Cerebellar nuclear complex (tissue), 1 donor: ENCODE data around the gene BRD2.

Source experiments
- DNase-seq, 2 experiments: peaks; one replicate each; lab custom pipeline; 2025; lab: John Stamatoyannopoulos, UW

BRD2 gene

GRCh38 chr6:32993363-32993973 lies 25.1 kb downstream of the BRD2 start:
- DNase-seq: no peak

GRCh38 chr6:32995448-32995847 lies 27.1 kb downstream of the BRD2 start:
- DNase-seq: no peak

DNA sequence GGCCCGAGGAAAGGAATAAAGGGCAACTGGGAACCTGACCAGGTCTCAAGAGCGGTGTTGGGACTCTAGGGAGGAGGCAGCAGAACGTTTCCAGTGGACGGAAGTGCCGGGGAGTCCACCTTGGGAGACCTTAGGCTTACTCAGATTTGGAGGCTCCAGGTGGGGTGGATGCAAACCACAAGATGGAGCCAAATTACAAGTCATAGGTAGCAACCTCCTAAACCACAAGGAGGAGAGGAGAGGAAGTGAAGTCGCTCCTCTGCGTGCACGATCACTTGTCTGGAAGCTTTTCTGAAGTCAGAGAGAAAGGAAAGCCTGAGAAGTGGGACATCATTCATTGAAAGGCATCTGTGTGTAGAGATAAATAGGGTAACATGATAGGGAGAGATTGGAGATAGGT lies 31.7 kb downstream of the BRD2 start:
- no peak for DNase-seq

DNA sequence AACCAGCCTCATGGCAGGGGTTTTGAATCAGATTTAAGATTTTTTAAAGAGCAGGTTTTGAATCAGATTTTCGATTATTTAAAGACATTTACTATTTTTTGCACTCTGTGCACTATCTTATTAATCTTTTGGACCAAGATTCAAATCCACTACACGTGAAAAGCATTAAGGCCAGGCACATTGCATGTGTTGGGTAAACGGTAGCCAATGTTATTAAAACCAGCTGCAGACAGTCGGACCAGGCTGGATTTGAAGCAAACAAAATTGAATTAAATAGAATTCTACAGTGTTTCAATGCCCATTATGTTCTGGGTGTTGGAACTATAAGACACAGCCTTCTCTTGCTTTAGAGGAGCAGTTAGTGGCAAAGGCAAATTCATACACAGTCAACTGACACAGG lies 33.3 kb downstream of the BRD2 start:
- DNase-seq: no peak

DNA sequence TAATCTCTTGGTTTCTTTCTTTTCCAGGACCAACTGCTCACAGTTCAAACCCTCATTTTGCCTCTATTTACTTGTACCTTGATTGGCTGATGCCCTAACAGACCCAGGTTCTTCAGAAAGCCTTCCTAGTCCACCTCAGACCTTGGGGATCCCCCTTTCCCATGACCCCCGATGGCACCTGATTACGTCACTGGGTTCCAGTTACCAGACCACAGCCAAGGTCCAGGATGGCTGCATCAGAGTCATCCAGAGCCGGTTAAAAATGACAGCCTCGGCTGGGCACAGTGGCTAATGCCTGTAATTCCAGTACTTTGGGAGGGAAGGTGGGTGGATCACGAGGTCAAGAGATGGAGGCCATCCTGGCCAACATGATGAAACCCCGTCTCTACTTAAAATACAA lies 36.5 kb downstream of the BRD2 start:
- no peak for DNase-seq

DNA sequence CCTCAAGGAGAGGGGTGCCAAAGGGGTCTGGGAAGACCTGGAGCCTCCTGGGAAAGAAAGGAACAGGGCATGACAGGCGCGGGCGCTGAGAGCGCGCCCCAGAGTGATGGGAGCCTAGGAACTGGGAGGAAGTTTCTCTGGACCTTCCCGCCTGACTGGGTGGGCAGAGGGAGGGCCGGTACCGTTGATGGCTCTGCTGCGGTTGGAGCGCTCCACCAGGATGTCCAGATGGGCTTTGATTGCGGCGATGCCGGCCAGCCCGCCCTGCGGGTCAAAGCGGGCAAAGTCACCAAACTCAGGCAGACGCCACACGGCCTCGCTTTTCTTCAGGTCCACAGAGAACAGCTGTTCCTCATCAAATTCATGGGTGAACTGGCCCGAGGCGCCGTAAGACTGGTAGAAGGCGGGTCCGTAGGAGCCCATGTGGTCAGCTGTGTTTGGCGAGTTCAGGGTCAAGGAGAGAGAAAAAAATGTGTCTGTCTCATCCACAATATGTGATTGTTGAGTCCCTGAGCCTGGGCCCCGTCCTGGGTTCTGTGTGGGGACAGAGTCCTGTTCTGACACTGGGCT lies 39.5 kb downstream of the BRD2 start:
- no peak for DNase-seq

DNA sequence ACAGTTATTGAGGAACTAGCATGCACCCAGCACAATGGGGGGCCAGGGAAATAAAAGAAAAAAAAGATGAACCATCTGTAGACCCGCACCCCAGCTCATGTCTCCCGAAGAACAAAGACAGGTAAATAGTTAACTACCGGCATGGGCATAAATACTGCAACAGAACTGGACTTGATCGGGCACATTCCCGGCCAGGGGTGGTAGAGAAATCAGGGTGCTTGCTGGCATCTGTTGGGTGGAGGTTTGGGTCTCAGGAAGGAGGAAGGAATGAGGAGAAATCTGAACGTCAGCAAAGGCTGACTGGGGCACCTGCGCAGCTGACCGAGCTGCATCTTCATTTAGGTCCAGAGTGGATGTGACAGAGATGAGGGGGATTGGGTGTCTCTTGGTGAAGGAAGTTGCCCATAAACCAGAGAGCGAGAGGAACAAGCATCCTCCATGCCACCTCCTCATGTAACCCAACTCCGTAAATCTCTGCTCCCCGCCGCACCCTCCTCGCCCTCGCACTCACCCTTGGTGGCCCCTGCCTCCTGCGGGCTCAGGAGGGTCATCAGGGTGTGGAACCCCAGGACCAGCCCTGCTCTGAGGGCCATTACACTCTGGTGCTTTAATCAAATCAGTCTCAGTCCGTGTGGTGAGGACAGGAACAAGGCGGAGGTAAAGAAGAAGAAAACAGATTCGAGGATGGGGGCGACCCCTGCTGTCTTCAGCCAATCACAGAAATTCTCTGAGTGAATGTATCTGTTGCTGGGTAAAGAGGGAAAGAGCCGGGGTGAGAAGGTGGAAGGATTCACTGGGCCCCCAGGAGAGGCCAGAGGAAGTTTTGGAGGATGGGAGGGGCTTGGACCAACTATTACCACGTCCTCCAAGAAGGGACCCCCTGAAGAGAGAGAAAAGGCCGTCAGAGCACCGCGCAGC lies 40.8 kb downstream of the BRD2 start, which contains the start of gene HLA-DOA:
TSS of gene HLA-DOA (minus strand) at position 648 of the 918 bp plus-strand sequence.
- DNase-seq: peak in 1 of 2 experiments; percentile 51

- DNase-seq: no peak
Observed at GRCh38 chr6:33010356-33010755, 42.0 kb downstream of the BRD2 start.

- no peak for DNase-seq
Observed at GRCh38 chr6:33013608-33014007, 45.2 kb downstream of the BRD2 start.

DNA sequence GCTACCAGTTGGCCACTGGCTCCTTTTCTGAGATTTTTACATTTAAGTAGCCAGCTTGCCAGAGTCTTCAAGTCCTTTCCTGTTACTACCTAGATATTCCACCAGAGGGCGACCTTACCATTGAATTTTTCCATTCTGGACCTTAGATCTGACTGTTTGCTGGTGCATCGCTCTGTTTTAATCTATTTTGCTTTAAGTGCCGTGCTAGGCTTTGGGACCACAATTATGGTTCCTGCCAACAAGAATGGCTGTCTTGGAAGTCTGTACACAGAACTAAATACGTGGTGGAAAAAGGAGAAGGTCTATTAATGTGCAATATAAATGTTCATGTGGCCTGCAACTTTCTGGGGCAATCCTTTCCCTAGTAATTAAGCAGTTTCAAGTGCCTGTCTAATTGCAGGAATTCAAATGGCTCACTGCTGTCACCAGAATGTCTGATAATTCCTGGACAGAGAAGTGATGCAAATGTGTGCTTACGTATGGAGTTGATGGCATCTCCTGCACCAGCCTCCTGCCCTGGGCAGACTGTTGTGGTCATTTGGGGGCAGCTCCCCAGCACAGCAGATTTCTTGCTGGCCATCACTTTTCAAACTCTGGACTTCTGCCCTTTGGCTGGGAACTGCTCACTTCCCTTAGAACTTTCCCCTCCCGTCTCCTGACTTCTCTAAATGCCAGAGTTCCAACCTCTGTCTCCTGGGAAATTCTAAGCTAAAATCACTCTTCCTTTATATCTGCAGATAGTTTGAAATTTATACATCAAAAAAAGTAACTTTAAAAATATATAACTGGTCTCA lies 46.6 kb downstream of the BRD2 start:
- peak in 1 of 2 experiments; percentile 60 for DNase-seq

DNA sequence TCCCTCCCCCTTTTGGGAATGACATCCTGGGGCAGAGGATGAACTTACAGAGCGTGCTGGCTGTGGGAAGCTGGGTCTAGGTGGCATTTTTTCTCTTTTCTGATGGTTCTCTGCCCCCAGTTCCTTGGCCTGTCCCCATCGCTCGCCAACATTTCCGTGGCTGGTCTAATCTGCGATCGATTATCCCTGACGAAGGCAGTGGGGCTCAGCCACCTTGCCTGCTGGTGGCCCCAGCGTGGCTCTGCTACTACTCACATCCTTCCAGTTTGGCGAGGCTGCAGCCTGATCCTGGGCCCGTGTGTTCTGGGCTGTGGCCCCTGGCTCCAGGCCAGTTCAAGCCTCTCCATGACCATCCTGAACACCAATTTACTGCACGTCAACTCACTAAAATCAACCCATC lies 47.4 kb downstream of the BRD2 start:
- DNase-seq: no peak

DNA sequence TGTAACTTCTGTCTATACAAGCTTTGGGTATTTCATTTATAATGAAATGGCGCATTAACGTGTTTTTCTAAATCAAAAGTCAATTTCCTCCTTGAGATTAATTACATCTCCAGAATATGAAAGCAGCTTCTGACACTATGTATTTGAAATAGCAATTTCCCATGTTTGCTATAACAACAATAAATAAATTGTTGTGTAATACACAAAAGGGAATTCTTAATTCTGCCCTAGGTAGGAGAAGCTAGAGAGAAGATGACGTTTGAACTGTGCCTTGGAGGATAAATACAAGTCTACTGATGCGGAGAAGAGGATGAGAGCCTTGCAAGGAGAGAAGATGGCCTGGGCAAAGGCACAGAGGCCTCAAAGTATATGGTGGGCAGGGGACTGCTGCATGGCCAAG lies 48.6 kb downstream of the BRD2 start:
- no peak for DNase-seq

- no peak for DNase-seq
Observed at GRCh38 chr6:33017694-33018353, 49.4 kb downstream of the BRD2 start.

DNA sequence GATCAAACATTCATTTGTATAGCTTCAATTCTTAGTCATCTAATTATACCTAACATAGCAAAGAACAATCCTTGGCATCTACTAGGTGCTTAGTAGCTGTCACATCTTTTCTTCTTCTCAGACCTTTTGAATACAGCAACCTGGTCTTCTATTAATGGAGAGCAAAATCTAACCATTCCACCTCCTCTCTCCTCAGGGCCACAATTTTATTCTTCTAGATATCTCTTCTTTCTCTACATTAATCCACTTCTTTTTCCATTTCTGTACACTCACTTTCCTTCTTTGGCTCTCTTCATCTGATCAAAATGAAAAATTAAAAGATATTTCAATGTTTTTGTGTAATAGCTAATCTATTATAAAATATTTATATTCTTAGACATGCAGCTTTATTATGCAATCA lies 50.0 kb downstream of the BRD2 start:
- no peak for DNase-seq

GRCh38 chr6:33018904-33019303 lies 50.5 kb downstream of the BRD2 start:
- no peak for DNase-seq

DNA sequence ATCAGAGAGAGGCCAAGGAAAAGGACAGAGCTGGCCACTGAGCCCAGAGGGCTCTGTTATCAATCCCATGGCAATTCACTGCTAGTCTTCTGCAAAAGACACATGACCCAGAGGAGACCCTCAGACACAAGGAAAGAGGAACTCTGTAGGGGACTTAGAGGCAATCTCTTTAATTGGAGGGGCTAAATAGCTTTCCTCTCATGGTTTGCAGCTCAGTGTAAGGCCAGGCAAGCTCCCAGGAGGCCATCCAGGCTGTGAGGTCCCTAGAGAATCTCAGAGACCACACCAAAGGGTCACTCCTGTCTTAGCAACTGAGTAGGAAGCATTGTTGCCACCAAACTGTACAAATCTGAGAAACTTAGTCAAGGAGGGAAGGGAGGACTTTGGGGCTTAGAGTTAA lies 51.0 kb downstream of the BRD2 start:
- DNase-seq: no peak

GRCh38 chr6:33021917-33022316 lies 53.5 kb downstream of the BRD2 start:
- no peak for DNase-seq

GRCh38 chr6:33023536-33023935 lies 55.1 kb downstream of the BRD2 start:
- DNase-seq: no peak

- DNase-seq: no peak
Observed at GRCh38 chr6:33024521-33024920, 56.1 kb downstream of the BRD2 start.

DNA sequence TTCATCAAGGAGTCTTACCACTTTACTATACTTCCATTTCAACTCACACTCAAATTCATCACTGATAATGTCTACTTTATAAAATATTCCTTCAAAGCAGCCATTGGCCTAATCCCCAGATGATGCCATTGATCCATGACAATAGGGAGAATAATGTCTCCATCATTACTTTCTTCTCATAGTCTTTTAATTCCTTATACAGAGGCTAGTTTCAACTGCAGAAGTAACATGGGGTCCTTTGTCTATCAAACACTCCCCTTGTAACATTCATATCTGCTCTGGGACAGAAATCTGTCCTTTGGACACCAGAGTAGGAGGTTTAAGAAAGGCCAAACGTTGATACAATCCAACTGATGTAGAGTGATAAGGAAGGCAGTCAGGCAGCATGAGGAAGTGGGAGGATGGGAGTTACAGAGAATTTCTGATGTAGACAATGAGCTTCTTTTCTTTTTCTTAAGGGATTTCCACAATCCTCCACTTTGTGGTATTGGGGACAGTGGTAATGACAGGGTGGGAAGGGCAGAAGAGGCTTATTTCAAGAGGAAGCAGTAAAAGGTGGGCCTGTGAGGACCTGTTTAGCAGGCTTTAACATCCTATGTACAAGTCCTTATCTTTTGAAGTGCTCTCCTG lies 59.9 kb downstream of the BRD2 start:
- DNase-seq: no peak
